Measurements from ENCODE around the gene NOVA1.

DNA sequence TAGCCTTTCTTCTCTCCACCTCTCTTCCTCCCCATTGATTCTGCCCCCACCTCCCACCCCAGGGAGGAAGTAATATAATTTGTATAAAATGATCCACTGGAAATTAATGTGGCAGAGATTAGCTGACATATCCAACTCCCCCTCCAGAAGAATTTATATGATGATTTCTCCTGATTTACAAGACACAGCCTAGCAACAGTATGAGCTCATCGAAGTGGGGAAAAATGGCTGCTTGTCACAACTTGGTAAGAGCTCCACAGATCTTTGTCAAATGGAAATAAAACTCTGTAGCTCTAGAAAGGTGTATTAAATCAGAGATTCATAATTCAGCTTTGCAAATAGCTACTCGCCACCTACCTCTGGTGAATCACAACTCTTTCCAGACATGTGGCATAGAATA lies 195.7 kb downstream of the NOVA1 start:
- no peak for TF ChIP-seq EZH2 (IDR thresholded peaks at IDR 0.05; ENCODE audit: insufficient read depth, poor library complexity, severe bottlenecking)
- TF ChIP-seq EZH2phosphoT487 (IDR thresholded peaks at IDR 0.05; ENCODE audit: insufficient read depth, low read depth) = no peak
